Kidney (tissue), 14 donors: Measurements from ENCODE around the gene CBX2. TPM values are rescaled to one million over a fixed set of nuclear protein-coding genes. Genes with fewer than 3 reads are reported as not detected.

Experiments
- DNase-seq, 5 donors: peaks; one replicate each; pipeline ENCODE4 v3.0.0-alpha.2; 2013 to 2020
- FAIRE-seq: peaks from 2 replicates; lab custom pipeline; 2012; peaks lifted over from hg19 to GRCh38; lab: Jason Lieb, UNC
- H3K27ac ChIP-seq, 2 donors: one replicate each; pipeline ENCODE4 v1.7.0; 2013; ENCODE audit warnings: low read depth in 2 of 2, low read length in 2 of 2, inconsistent platforms in 1 of 2
- H3K27me3 ChIP-seq: one replicate; pipeline ENCODE4 v1.7.1; 2013; ENCODE audit warnings: low read length, inconsistent platforms; ENCODE audit not compliant: control insufficient read depth, insufficient read depth
- H3K36me3 ChIP-seq, 3 donors: one replicate each; pipeline versions ENCODE4 v1.7.0 to v1.7.1; 2013; ENCODE audit warnings: low read length in 3 of 3, control low read depth in 1 of 3, inconsistent platforms in 1 of 3; ENCODE audit not compliant: insufficient read depth in 3 of 3, control insufficient read depth in 2 of 3
- H3K4me1 ChIP-seq, 3 donors: one replicate each; pipeline versions ENCODE4 v1.7.0 to v1.7.1; 2013; ENCODE audit warnings: low read length in 3 of 3, inconsistent platforms in 1 of 3, low read depth in 1 of 3; ENCODE audit not compliant: control insufficient read depth in 2 of 3, insufficient read depth in 2 of 3
- H3K4me3 ChIP-seq, 3 donors: one replicate each; pipeline versions ENCODE4 v1.7.0 to v1.8.1; 2013; ENCODE audit warnings: low read length in 3 of 3, control low read depth in 1 of 3, inconsistent platforms in 1 of 3
- H3K9ac ChIP-seq, 3 donors: one replicate each; pipeline versions ENCODE4 v1.7.0 to v1.7.1; 2013; ENCODE audit warnings: low read length in 3 of 3, control low read depth in 1 of 3, inconsistent platforms in 1 of 3
- H3K9me3 ChIP-seq, 3 donors: one replicate each; pipeline versions ENCODE4 v1.7.0 to v1.7.1; 2013; ENCODE audit warnings: low read length in 3 of 3, control low read depth in 1 of 3, inconsistent platforms in 1 of 3; ENCODE audit not compliant: control insufficient read depth in 2 of 3, insufficient read depth in 1 of 3
- CTCF ChIP-seq: IDR thresholded peaks from 3 replicates; pipeline ENCODE4 v1.5.1; 2012; ENCODE audit warnings: mild to moderate bottlenecking, moderate library complexity, borderline replicate concordance; ENCODE audit not compliant: insufficient read depth; ENCODE audit errors: extremely low read depth
- intact Hi-C: fragments of 100-400 bp; cut with DNase I; formaldehyde crosslinking; loops from one replicate; pipeline ENCODE4 v1.11.1; 2022
- polyA plus RNA-seq: library from polyadenylated mRNA; stranded (reverse); fragments of 350-450 nt; fragmentation: Illumina TruSeq; extraction: RNeasy Lipid Tissue Mini Kit (QIAGEN cat#74804); gene quantifications from one replicate; pipeline ENCODE4 v1.2.3, GENCODE V29; 2014; ENCODE audit warnings: low read depth, low replicate concordance; ENCODE audit not compliant: insufficient read depth
- total RNA-seq: library from RNA; stranded (reverse); fragmentation: NEBNext Ultra II Directional; extraction: Animal tissue kit (Norgen Biotek cat#: 25700); gene quantifications from one replicate; pipeline ENCODE4 v1.2.1, GENCODE V29; 2021
- donor health status: control.
- donor health status: control.
- donor health status: control.
- donor health status: control.
- donor health status: control.
- donor health status: DM: yes; HTN: yes; CAD: no.
- donor health status: Normal renal cell carcinoma (clear cell type).

CBX2 gene
- total and polyA plus RNA-seq, 2 donors from 2014 or later = 2.2 to 3.5 TPM

- DNase-seq (no peak), FAIRE-seq (no peak)
- Histone ChIP-seq H3K9ac (no peak overlapping the region), H3K9me3 (no peaks in the 10 kb centered on the region), H3K4me3 (no peak overlapping the region), H3K36me3 (no peaks in the 10 kb centered on the region), H3K27me3 (no peaks in the 10 kb centered on the region), H3K27ac (no peak overlapping the region), H3K4me1 (peaks cover 0 to 3% (median 0%) of the 10 kb centered on the region in 3 donors)
- intact Hi-C loops = no loop called here
- no peak for TF ChIP-seq CTCF
Observed at GRCh38 chr17:79733692-79734070, 44.3 kb upstream of the CBX2 start.

- no peak for DNase-seq
- H3K9me3 ChIP-seq = no peaks in the 10 kb centered on the region
- no peak for TF ChIP-seq CTCF
- no peaks in the 10 kb centered on the region for H3K27me3 ChIP-seq
- FAIRE-seq = no peak
- peaks cover 0 to 3% (median 0%) of the 10 kb centered on the region in 3 donors for H3K4me1 ChIP-seq
- no peak overlapping the region for H3K4me3 ChIP-seq
- no peak overlapping the region for H3K27ac ChIP-seq
- H3K9ac ChIP-seq = no peak overlapping the region
- no peaks in the 10 kb centered on the region for H3K36me3 ChIP-seq
- intact Hi-C loops = no loop called here
Observed at GRCh38 chr17:79735096-79735495, 42.9 kb upstream of the CBX2 start.

GRCh38 chr17:79737046-79737921, 40.7 kb upstream of the CBX2 start:
- H3K9ac ChIP-seq = no peak overlapping the region
- intact Hi-C loops = no loop called here
- FAIRE-seq (no peak), DNase-seq (no peak)
- H3K27me3 ChIP-seq = no peaks in the 10 kb centered on the region
- no peaks in the 10 kb centered on the region for H3K36me3 ChIP-seq
- peaks cover 0 to 9% (median 3%) of the 10 kb centered on the region in 3 donors for H3K4me1 ChIP-seq
- TF ChIP-seq CTCF = no peak
- no peaks in the 10 kb centered on the region for H3K9me3 ChIP-seq
- H3K4me3 ChIP-seq = no peak overlapping the region
- no peak overlapping the region for H3K27ac ChIP-seq
